CD4-positive, alpha-beta T cell treated with Interleukin-2 at 100 ng/mL for 4 hours (primary cell): ENCODE data around the gene ERVMER34-1.

Experiments used
- DNase-seq: peaks from one replicate; pipeline ENCODE4 v3.0.0-alpha.2; 2020; ENCODE audit warnings: low spot score

ERVMER34-1 gene, protein sequence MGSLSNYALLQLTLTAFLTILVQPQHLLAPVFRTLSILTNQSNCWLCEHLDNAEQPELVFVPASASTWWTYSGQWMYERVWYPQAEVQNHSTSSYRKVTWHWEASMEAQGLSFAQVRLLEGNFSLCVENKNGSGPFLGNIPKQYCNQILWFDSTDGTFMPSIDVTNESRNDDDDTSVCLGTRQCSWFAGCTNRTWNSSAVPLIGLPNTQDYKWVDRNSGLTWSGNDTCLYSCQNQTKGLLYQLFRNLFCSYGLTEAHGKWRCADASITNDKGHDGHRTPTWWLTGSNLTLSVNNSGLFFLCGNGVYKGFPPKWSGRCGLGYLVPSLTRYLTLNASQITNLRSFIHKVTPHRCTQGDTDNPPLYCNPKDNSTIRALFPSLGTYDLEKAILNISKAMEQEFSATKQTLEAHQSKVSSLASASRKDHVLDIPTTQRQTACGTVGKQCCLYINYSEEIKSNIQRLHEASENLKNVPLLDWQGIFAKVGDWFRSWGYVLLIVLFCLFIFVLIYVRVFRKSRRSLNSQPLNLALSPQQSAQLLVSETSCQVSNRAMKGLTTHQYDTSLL

DNA sequence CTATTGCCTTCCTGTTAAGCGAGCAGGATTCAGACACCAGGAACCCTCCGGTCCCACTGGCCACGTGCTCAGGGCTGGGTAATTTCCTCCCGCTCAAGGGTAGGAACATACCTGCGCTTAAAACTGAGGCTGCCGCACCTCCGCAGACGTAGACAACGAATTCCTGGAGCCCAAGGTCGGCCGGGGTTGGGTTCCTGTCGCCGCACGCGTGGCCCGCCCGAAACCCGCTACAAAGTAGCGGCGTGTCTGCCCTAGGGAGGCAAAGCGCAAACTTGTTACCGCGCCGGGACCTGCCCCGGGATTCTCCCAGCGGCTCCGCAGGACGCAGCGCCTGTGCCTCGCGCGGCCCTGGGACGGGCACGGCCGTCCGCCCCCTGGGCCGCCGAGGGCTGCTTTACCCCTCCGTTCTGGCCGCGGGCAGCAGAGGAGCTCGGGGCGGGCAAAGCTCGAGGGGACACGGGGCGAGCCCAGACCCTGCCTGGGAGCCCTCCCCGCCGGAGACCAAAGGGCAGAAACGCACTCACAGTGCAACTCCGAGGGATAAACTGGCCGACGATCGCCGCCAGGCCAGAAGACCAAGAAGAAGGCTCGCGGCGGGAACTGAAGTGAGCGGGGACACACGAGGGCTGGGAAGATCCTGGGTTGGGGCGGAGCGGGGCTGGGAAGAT, at the start of gene ERVMER34-1:
TSS of gene ERVMER34-1 (minus strand) at position 607 of the 668 bp plus-strand sequence. CDS start 5,905 bp downstream, outside the sequence.
- DNase-seq = no peak

DNA sequence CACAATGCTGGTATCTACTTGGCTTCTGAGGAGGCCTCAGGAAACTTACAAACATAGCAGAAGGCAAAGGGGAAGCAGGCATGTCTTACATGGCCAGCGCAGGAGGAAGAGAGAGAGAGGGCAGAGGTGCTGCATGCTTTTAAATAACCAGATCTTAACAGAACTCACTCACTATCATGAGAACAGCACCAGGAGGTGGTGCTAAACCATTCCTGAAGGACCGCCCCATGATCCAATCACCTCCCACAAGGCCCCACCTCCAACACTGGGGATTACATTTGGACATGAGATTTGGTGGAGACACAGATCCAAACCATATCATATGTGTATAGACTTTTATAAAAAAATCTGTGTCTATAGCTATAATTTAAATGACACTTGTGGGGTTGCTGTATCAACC, 48.6 kb upstream of the ERVMER34-1 start:
- no peak for DNase-seq

DNA sequence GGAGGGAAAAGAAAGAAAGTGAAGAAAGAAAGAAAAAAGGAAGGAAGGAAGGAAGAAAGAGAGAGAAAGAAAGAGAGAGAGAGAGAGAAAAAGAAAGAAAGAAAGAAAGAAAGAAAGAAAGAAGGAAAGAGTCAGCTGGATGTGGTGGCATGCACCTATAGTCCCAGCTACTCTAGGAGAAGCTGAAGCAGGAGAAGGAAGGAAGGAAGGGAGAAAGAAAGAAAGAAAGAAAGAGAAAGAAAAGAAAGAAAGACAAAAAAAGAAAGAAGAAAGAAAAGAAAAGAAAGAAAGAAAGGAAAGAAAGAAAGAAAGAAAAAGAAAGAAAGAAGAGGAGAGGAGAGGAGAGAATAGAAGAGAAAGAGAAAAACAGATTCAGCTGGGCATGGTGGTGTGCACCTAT, 44.3 kb upstream of the ERVMER34-1 start:
- DNase-seq = no peak

DNA sequence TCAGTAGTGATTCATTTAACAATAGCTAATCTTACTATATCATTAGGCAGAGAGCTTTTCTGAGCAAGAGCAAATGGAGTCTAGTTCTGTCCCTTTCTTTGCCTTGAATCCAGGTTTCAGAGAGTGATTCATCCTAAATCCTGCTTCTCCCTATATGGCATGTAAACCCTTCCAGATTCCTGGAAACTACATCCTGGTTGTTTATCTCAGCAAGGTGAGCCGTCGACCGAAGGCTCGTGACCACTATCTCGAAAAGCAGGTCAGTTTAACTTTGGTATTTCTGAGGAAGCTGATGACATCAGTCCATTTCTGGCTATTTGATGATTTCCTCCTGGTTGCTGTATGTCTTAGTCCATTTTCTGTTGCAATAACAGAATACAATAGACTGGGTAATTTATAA, 40.7 kb upstream of the ERVMER34-1 start:
- no peak for DNase-seq

DNA sequence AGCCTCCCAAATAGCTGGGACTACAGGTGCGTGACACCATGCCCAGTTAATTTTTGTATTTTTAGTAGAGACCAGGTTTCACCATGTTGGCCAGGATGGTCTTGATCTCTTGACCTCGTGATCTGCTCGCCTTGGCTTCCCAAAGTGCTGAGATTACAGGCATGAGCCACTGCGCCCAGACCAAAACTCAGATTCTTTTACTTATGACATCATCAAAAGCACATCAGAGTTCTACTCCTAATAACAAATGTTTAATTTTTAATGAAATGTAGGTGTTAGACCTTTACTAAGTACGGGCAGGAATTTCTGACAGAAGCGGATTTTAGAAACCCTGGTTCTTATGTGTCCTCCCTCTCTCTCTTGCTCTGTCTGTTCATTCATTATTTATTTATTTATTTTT, 38.5 kb upstream of the ERVMER34-1 start:
- no peak for DNase-seq

DNA sequence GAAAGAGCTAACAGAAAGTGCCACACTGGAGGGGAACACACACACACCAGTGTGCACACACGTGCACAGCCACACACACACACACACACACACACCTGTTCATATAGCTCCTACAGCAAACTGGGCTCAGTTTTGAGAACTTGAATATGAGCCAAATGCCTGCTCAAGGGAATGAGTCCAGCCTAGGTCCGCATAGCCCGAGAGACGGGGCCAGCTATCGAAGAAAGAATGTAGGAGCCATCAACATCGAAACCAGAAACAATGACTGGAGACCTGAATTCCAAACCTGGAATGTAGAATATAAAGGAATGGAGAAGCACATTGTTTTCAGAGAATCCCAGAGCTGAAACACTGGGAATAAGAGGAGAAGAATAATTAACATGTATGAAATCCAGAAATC, 37.6 kb upstream of the ERVMER34-1 start:
- no peak for DNase-seq

DNA sequence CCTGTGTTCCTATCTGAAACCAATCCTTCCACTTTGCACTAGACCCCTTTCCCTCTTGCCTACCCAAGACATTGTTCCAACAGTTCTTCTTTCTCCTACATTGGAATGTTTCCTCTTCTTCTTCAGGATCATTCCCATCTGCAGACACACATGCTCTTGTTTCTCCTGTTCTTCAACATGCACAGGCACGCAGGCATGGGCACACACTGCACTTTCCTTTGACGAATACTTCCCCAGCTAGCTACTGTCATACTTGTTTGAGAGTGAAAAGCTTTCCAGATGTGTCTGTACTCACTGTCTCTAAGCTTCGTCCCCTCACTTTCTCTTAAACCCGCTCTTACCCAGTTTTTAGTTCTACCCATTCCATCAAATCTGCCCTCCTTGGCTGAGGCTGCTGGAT, 31.8 kb upstream of the ERVMER34-1 start:
- DNase-seq = no peak

DNA sequence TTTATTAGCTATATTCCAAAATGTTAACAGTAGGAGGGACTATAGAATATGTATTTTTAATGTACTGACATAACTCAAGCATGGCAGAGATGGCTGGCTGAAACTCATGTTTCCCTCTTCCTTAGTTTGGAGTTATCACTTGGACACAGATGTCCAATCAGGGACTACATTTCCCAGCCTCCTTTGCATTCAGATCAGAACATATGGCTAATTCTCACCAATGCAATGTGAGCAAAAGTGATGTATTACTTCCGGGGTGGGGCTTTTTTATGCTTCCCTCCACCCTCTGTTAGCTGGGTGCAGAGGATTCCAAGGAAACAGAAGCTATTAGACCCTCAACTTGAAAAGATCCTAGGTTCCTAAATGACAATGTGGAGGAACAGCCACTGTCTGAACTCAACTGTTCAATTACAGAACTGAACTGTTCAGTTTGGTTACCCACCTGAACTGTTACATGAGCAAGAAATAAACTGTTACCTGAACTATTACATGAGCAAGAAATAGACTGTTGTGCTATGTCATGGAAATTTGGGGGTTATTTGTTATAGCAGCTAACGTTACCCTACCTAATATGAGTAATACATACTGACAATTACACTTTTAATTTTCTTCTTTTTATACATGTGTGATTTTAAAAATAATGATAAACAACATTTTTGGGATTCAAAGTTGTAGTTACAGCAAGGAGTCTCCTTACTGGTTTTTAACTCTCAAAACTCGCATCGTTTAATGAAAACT, 29.6 kb upstream of the ERVMER34-1 start:
- DNase-seq = no peak

DNA sequence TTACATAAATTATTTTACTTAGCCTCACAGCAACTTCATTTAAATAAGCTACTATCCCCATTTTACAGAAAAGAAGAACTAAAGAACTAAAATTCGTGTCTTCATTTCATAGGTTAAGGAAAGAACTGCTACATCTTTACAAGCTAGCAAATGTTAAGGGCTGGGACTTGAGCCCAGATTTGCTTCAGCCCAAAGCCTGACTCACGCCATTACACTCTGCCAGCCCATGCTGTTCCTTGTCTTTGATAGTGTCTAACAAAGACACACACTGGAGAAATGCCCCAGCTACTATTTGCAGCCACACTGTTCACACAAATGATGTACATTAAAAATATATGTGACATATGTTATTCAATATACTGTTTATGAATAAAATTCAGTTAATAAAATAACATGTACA, 29.0 kb upstream of the ERVMER34-1 start:
- no peak for DNase-seq

DNA sequence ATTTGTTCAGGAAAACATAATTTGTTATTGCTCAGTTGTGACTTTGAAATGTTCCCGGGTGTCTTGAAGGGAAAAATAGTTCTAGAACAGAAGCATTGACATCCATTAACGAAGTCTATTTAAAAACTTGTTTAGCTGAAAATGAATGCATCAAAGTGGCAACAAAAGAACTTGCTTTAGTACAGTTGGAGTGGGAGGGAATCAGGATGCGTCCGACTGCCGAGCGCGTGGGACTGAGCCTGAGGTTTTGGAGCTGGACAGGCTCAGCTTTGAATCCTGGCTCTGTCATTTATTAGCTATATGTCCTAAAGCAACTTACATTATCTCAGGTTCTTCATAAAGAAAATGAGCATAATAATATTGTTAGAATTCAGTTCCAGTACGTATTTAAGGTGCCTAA, 9.0 kb upstream of the ERVMER34-1 start:
- no peak for DNase-seq

DNA sequence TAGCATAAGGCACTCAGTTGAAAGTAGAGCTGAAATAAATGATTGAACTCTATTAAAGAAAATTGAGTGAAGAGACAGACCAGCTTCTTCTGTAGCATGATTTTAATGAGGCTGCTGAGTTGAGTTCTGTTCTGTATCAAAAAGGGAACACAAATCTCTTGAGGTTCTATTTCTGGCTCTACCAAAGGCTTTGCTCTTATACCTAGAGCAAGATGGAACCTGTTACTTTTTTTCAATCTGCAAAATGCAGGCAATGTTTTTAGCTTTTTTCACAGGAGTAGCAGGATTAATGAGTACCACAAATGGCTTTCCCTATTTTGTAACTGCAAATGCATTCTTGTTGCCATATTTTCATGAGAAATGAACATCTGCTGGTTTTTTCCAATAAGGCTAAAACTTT, 4.2 kb upstream of the ERVMER34-1 start:
- DNase-seq = no peak

DNA sequence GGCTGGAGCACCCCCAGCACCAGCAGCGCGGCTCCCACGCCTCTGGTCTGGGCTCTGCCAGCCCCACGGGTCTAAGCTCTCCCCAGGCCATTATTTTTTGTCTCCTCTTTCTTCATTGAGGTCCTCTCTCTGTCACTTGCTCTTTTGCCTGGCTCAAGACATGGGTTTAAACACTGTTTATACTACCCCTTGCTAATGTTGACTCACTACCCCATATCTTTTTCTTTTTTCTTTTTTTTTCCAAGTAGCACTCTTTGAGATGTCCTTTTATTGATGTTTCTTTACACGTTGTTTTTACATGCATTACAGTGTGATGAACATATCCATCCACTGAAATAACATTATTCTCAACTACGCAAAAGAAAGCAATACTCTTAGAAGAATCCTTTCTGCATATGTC, 1.7 kb upstream of the ERVMER34-1 start:
- no peak for DNase-seq

DNA sequence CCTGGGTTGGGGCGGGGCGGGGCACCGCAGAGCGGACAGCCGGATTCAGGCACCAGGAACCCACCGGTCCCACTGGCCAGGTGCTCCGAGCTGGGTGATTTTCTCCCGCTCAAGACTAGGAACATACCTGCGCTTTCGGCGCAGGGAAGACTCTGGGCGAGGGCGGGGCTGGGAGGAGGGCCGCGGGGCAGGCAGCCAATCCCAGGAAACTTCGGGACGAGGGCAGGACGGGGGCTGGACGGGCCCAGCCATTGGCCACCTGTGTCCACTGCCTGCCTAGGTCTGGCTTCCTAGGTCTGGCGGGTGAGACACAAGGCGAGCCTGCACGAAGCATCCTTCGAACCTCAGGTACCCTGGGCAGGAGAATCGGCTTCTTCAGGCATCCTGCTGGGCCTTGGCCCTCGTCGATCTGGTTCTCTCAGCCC, 274 bp upstream of the ERVMER34-1 start:
- no peak for DNase-seq

DNA sequence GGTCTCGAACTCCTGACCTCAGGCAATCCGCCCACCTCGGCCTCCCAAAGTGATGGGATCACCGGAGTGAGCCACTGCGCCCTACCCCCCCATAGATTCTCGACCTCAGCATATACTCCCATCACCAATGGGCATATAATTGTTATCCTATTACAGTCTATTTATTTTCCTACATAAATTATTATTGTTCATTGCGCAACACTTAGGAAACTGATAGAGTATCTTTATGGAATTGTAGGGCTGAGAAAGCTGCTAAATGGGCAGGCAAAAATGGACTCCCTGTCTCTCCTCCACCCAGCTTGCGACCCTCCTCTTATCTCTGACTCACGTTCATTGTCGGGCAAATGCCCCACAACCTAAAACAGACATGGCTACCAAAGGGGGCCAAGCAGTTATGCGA, 1.0 kb downstream of the ERVMER34-1 start:
- no peak for DNase-seq

DNA sequence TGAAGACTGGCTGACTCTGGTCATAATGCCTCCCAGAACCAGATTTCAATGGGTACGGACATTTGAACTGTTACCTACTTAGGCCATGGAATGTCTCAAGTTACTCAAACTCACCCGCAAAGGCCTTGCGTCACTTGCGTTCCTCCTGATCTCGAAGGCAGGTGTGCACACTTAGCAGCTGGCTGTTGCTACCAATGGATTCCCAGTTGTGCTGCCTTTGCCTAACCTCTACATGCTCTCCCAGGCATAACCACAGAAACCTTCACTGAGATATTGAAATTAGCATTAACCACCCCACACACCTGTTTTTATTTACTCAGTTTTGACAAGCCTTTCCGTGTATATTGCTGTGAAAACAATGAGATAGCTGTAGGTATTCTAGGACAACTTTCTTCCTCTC, 2.8 kb downstream of the ERVMER34-1 start:
- no peak for DNase-seq

DNA sequence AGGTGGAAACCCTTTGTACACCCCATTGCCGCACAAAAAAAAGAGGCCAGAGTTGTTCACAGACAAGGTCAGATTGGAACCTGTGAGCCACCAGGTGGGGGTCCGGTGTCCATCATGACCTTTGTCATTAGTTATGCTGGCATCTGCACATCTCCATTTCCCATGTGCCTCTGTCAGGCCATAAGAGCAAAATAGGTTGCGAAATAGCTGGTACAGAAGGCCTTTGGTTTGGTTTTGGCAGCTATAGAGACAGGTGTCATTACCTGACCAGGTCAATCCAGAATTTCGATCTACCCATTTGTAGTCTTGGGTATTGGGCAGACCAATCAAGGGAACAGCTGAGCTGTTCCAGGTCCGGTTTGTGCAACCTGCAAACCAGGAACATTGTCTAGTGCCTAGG, 6.6 kb downstream of the ERVMER34-1 start:
- DNase-seq = no peak

DNA sequence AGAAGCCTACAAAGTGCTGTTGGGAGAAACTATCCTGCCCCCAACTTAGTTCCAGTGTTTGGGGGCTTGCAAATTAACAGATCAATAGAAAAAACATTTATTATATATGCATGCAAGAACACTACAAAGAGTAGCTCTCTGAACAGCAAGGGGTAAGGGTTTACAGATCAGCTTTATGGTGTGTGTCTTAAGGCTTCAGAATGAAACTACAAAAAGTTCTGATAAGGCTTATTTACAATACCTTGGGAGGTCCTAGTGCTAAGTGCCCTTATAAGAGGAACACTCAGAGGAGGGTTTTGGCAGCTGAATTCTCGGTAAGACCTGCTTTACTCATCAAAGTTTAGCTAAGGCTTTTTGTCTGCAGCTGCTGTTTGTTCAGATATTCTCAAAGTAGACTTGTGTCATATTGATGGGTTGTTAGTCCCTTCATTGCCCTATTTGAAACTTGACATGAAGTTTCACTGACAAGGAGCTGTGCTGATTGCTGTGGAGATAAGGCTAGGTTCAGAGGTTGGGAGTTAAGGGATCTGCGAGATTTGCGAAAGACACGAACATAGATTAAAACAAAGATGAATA, 7.7 kb downstream of the ERVMER34-1 start:
- DNase-seq = no peak

DNA sequence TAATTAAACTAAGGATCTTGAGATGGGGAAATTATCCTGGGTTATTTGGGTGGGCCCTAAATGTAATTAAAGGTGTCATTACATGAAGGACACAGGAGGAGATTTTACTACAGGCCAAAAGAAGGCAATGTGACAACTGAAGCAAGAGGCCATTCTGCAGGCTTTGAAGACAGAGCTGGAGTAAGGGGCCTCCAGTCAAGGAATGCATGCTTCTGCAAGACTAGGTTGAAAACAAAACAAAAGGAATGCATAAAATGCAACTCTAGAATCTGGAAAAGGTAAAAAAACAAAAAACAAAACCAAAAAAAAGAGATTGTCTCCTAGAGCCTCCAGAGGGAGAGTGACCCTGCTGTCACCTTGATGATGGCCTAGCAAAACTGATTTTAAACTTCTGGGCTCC, 21.6 kb downstream of the ERVMER34-1 start:
- DNase-seq = no peak

DNA sequence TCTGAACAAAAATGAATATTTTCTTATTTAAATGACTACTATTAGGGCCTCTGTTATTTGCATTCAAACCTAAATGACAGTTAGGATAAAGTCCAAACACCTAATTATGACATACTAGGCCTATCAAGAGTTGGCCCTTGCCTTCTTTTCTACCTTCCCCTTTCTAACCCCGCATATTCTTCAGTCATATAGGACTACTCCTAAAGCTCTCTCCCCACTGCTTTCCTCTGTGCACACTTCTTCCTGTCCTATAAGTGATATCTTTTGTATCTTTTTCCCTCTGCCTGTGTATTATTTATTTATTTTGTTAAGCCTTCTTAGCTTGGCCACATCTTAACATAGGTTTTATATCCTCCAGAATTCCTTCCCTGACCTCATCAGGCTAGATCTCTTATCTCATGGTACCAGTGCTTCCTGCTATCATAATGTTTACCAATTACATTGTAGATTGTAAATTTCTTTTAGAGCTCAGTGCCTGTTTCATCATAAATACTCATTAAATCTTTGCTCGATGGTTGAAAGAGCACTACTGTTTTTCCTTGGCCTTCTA, 22.5 kb downstream of the ERVMER34-1 start:
- DNase-seq = no peak

DNA sequence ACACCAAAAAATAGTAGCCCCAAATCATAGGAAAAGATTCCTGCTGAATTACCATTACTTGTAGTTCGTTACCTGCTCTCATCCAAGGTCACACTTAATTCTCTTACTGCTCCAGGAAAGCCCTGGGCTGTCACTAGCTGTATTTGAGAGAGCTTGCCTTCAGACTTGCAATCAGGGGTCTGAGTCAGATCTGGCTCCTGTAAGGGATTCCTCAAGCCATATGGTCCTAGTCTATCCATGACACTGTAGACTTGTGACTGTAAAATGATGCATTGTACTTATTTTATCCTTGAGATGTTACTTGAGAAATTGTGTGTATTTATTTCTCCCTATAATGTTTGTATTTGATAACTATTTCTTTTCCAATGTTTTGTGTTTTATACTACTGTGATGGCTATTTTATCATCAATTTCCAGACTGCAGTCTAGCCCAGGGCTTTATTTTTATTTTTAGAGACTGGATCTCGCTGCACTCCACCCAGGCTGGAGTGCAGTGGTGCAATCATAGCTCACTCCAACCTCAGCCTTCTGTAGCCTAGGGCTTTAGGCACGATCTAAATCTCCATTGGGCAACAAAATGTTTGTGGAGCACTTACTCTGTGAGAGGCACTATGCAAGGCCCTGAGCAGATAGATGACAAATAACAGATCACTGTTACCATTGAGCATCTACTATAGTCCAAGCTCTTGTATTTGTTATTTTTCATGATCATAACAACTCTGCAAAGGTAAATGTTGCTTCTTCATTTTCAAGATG, 24.2 kb downstream of the ERVMER34-1 start:
- no peak for DNase-seq
